IMR-90 (cell line): ENCODE measurements around the gene CTNNA2. TPM values are rescaled to one million over a fixed set of nuclear protein-coding genes. Genes with fewer than 3 reads are reported as not detected.
A peak's percentile ranks its signal among the peaks of the same experiment; 100 is the strongest.

Experiments used
- ATAC-seq: fragments of 200-7000 bp; cut with Tn5 transposase; 2 replicates; pipeline ENCODE4 v1.9.1; 2020; ENCODE audit warnings: low read depth, mild to moderate bottlenecking, moderate library complexity
- BruUV-seq: library from RNA; stranded (reverse); fragments of 400-500 nt; replicated peaks from 2 replicates; lab custom pipeline; 2021; lab: Mats Ljungman, UMichigan
- CTCF ChIA-PET: fragments of 300-600 bp; formaldehyde crosslinking; extraction: SDS; loops from one replicate; lab custom pipeline; 2021; ENCODE audit warnings: antibody characterized with exemption; lab: Yijun Ruan, JAX
- POLR2A ChIA-PET: fragments of 300-600 bp; sonication (Branson Sonifier 250); formaldehyde crosslinking; loops from one replicate; lab custom pipeline; 2022; ENCODE audit warnings: antibody characterized with exemption; ENCODE audit not compliant: unreplicated experiment; lab: Charles Lee
- DNase-seq: peaks from one replicate; pipeline ENCODE4 v3.0.0; 2013
- H2AFZ ChIP-seq: replicated peaks from 2 replicates; pipeline ENCODE3; 2013; ENCODE audit warnings: low read length, mild to moderate bottlenecking; ENCODE audit not compliant: poor library complexity
- H2AK5ac ChIP-seq: 2 replicates; pipeline ENCODE4 v1.6.1; 2013; ENCODE audit warnings: low read depth, low read length, inconsistent platforms
- H2AK9ac ChIP-seq: replicated peaks from 2 replicates; pipeline ENCODE3; 2013; ENCODE audit warnings: mild to moderate bottlenecking, low read depth, low read length, moderate library complexity; ENCODE audit not compliant: poor library complexity
- H2BK120ac ChIP-seq: 2 replicates; pipeline ENCODE4 v1.6.1; 2013; ENCODE audit warnings: low read depth, low read length, inconsistent platforms
- H2BK15ac ChIP-seq: 3 replicates; pipeline ENCODE4 v1.6.1; 2013; ENCODE audit warnings: low read depth, low read length, inconsistent platforms
- H2BK20ac ChIP-seq: 2 replicates; pipeline ENCODE4 v1.6.1; 2013; ENCODE audit warnings: low read depth, mild to moderate bottlenecking, inconsistent platforms, low read length, moderate library complexity
- H2BK5ac ChIP-seq: 2 replicates; pipeline ENCODE4 v1.6.1; 2013; ENCODE audit warnings: mild to moderate bottlenecking, low read depth, low read length, inconsistent platforms; ENCODE audit not compliant: poor library complexity, severe bottlenecking
- H3K14ac ChIP-seq: replicated peaks from 2 replicates; pipeline ENCODE4 v1.6.1; 2013; ENCODE audit warnings: low read depth, low read length, inconsistent platforms
- H3K18ac ChIP-seq: 2 replicates; pipeline ENCODE4 v1.6.1; 2013; ENCODE audit warnings: low read depth, low read length, control low read depth
- H3K23ac ChIP-seq: 2 replicates; pipeline ENCODE4 v1.6.1; 2013; ENCODE audit warnings: low read depth, low read length, inconsistent platforms
- H3K27ac ChIP-seq: 2 replicates; pipeline ENCODE4 v1.5.1; 2013; ENCODE audit warnings: mild to moderate bottlenecking, control low read depth, low read length; ENCODE audit not compliant: insufficient read depth
- H3K27me3 ChIP-seq: 2 replicates; pipeline ENCODE4 v1.6.1; 2013; ENCODE audit warnings: low read length; ENCODE audit not compliant: control insufficient read depth, insufficient read depth
- H3K36me3 ChIP-seq: 2 replicates; pipeline ENCODE4 v1.6.1; 2013; ENCODE audit warnings: low read length, mixed read lengths; ENCODE audit not compliant: control insufficient read depth, insufficient read depth
- H3K4ac ChIP-seq: 2 replicates; pipeline ENCODE4 v1.6.1; 2013; ENCODE audit warnings: low read depth, low read length, inconsistent platforms
- H3K4me1 ChIP-seq: 2 replicates; pipeline ENCODE4 v1.6.1; 2013; ENCODE audit warnings: low read length, mixed read lengths; ENCODE audit not compliant: control insufficient read depth, insufficient read depth
- H3K4me2 ChIP-seq: 2 replicates; pipeline ENCODE4 v1.6.1; 2013; ENCODE audit warnings: low read depth, mild to moderate bottlenecking, control low read depth, low read length, moderate library complexity
- H3K4me3 ChIP-seq: 2 replicates; pipeline ENCODE4 v1.5.1; 2013; ENCODE audit warnings: low read depth, mild to moderate bottlenecking, control low read depth, low read length, moderate library complexity; ENCODE audit not compliant: insufficient read depth
- H3K56ac ChIP-seq: 2 replicates; pipeline ENCODE4 v1.6.1; 2013; ENCODE audit warnings: low read length, inconsistent platforms; ENCODE audit not compliant: insufficient read depth; ENCODE audit errors: extremely low read depth
- H3K79me1 ChIP-seq, 2 experiments: 2 replicates each; pipeline ENCODE4 v1.6.1; 2013; ENCODE audit warnings: low read length in 2 of 2, inconsistent platforms in 1 of 2, low read depth in 1 of 2
- H3K9ac ChIP-seq: 2 replicates; pipeline ENCODE4 v1.6.1; 2013; ENCODE audit warnings: low read depth, low read length, control low read depth
- H3K9me1 ChIP-seq: 2 replicates; pipeline ENCODE4 v1.6.1; 2013; ENCODE audit warnings: low read length, inconsistent platforms; ENCODE audit not compliant: insufficient read depth
- H3K9me3 ChIP-seq: 2 replicates; pipeline ENCODE4 v1.6.1; 2013; ENCODE audit warnings: low read length; ENCODE audit not compliant: control insufficient read depth, insufficient read depth
- H4K20me1 ChIP-seq: 2 replicates; pipeline ENCODE4 v1.6.1; 2013; ENCODE audit warnings: low read length, inconsistent platforms; ENCODE audit not compliant: insufficient read depth
- H4K5ac ChIP-seq: 2 replicates; pipeline ENCODE4 v1.6.1; 2013; ENCODE audit warnings: mild to moderate bottlenecking, low read depth, low read length, control low read depth
- H4K8ac ChIP-seq, 2 experiments: 2 replicates each; pipeline ENCODE4 v1.6.1; 2013; ENCODE audit warnings: low read depth in 2 of 2, low read length in 2 of 2, control low read depth in 1 of 2, inconsistent platforms in 1 of 2
- H4K91ac ChIP-seq: 2 replicates; pipeline ENCODE4 v1.6.1; 2013; ENCODE audit warnings: low read depth, low read length, inconsistent platforms; ENCODE audit not compliant: insufficient read depth
- BHLHE40 ChIP-seq: fragments of 150-350 bp; IDR thresholded peaks from 2 replicates; pipeline ENCODE4 v1.6.1; 2016; ENCODE audit warnings: mild to moderate bottlenecking, low read depth, low read length
- MAFK ChIP-seq: IDR thresholded peaks from 2 replicates; pipeline ENCODE4 v1.6.1; 2012; ENCODE audit warnings: low read depth, low read length, improper control_type of control experiment
- RAD21 ChIP-seq: IDR thresholded peaks from 2 replicates; pipeline ENCODE4 v1.6.1; 2012; ENCODE audit warnings: low read length, improper control_type of control experiment
- WGBS, 2 experiments: methylation state at CpG; one replicate each; pipeline versions ENCODE4 v1.1.5 to v1.1.7; 2013; ENCODE audit warnings: missing lambda C conversion rate in 2 of 2; ENCODE audit not compliant: insufficient read length in 1 of 2; ENCODE audit errors: extremely low coverage in 2 of 2; 5-methylcytosine and 5-hydroxymethylcytosine counted together
- dilution Hi-C: fragments of 300-500 bp; cut with HindIII; formaldehyde crosslinking; loops from one replicate; pipeline ENCODE4 v1.14.3; 2018; ENCODE audit warnings: low sequenced_read_pairs; ENCODE audit not compliant: unreplicated experiment
- in situ Hi-C: fragments of 300-500 bp; cut with MboI; formaldehyde crosslinking; loops from 3 replicates; pipeline ENCODE4 v1.14.3; 2019; ENCODE audit warnings: low sequenced_read_pairs, inconsistent platforms, mixed read lengths
- intact Hi-C: fragments of 100-400 bp; cut with micrococcal nuclease; formaldehyde crosslinking; loops from 2 replicates; pipeline ENCODE4 v1.10.0; 2022
- polyA plus RNA-seq, 3 experiments: library from polyadenylated mRNA; depleted of rRNA; stranded (reverse); fragments of >200 nt; gene quantifications; 2 replicates each; pipeline ENCODE4 v1.2.3, GENCODE V29; 2012; ENCODE audit warnings: low replicate concordance in 1 of 3
- total RNA-seq: library from RNA; depleted of rRNA; stranded (reverse); fragments of >200 nt; gene quantifications from 2 replicates; pipeline ENCODE4 v1.2.3, GENCODE V29; 2012

CTNNA2 gene
- total and polyA plus RNA-seq, 2 of the 4 experiments (the other 2 are of a cell fraction): not detected

DNA sequence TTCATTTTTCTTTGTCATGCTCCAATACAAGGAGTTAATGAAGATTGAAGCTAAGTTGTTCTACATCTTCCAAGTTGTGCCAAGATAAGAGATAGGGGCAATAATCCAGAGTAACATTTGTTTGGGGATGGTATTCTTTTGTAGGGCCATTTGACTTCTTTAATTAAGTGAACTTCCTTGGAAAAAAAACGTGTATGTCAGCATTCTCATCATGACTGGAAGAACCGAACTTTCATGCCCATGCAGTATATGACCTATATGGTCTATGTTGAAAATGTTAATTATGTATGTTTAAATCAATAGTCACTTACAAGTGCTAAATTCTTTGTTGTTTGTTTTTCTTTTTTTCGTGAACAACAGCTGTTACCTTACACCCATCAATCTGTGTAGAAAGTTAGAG, 1111.2 kb downstream of the CTNNA2 start:
- CTCF ChIA-PET: no interaction called here
- no peak overlapping the region for H4K5ac ChIP-seq
- H3K56ac ChIP-seq: no peak overlapping the region
- no peak overlapping the region for H2BK15ac ChIP-seq
- no peak overlapping the region for H3K23ac ChIP-seq
- H3K27me3 ChIP-seq: no peaks in the 10 kb centered on the region
- in situ Hi-C loops (no loop called here), intact Hi-C loops (no loop called here), dilution Hi-C loops (no loop called here)
- DNase-seq: no peak
- H3K18ac ChIP-seq: no peak overlapping the region
- no peak overlapping the region for H3K4me2 ChIP-seq
- no peaks in the 10 kb centered on the region for H3K36me3 ChIP-seq
- no peak overlapping the region for H2BK20ac ChIP-seq
- H2AK9ac ChIP-seq: no peak overlapping the region
- POLR2A ChIA-PET: no interaction called here
- no peak overlapping the region for H3K4ac ChIP-seq
- no peak overlapping the region for H3K9ac ChIP-seq
- no peak overlapping the region for H3K14ac ChIP-seq
- H2AFZ ChIP-seq: no peak overlapping the region
- no peak overlapping the region for H3K4me3 ChIP-seq
- no peak overlapping the region for H3K27ac ChIP-seq
- no peak overlapping the region for H4K8ac ChIP-seq
- H3K9me1 ChIP-seq: no peaks in the 10 kb centered on the region
- WGBS, 2 experiments: no CpG with 5 or more reads among the region's 3 CpGs
- no peak for ATAC-seq
- H4K20me1 ChIP-seq: no peaks in the 10 kb centered on the region
- no TSS peak for BruUV-seq
- H3K79me1 ChIP-seq: no peaks in the 10 kb centered on the region
- H2BK120ac ChIP-seq: no peak overlapping the region
- no peak overlapping the region for H2BK5ac ChIP-seq
- H3K9me3 ChIP-seq: no peaks in the 10 kb centered on the region
- no peak overlapping the region for H2AK5ac ChIP-seq
- H4K91ac ChIP-seq: no peak overlapping the region
- TF ChIP-seq BHLHE40 (no peak), MAFK (peak; percentile 46; the same call in 1 of the 2 replicates), RAD21 (no peak)
- H3K4me1 ChIP-seq: no peaks in the 10 kb centered on the region
